DMS114 treated with DMSO at 0.1 percent for 48 hours (cell line): Measurements from ENCODE around the gene CCDC15.

Experiments
- DNase-seq: peaks from one replicate; lab custom pipeline; 2025; ENCODE audit not compliant: unreplicated experiment; lab: John Stamatoyannopoulos, UW

Gene CCDC15

DNA sequence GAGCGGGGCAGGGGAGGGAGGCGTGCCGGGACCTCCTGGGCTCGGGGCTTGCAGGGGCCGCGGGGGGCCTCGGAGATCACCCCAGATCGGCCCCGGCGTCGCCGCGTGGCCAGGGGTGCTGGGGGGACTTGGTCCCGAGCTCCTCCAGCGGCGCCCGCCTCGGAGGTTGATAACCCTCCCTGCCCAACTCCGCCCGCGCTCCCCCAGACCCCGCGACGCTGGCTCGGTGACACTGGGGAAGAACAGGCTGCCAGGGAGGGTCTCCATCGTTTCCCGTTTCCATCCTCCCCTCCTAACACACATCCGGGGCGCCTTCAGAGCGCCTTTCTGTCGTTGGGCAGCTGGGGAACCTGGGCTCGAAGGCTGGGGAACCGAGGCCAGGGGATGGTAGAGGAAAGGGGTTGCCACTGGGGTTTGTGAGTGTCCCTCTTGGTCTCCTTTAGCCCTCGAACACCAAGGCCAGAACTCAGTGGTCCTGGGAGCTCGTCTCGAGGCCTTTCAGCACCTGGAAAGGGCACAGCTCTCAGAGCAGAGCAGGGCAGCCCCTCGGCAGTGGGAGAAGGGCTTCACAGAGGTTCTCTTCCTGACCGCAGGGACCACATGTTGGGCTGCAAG is 109.5 kb downstream of the CCDC15 start:
- no peak for DNase-seq

- DNase-seq: no peak
Measured at GRCh38 chr11:125064070-125064469, 110.1 kb downstream of the CCDC15 start.

DNA sequence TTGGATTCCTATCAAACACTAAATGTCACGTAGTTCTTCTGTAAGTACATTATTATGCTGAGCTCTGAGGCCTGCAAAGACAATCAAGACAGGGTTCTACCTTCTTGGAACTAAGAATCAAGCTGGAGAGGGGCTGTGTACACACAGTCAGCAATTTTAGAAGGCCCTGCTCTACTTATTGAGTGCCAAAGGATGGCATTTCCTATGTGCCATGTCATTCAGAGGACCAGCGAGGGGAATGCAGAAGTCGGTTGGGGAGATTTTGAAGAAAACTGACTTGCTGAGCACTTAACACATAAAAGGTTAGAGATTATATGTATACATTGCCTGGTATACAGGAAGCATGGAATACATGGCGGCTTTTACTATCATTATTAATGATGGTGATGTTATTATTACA is 114.4 kb downstream of the CCDC15 start:
- DNase-seq: no peak

- DNase-seq: no peak
Measured at GRCh38 chr11:125069008-125069407, 115.0 kb downstream of the CCDC15 start.

- DNase-seq: no peak
Measured at GRCh38 chr11:125069796-125070195, 115.8 kb downstream of the CCDC15 start.

DNA sequence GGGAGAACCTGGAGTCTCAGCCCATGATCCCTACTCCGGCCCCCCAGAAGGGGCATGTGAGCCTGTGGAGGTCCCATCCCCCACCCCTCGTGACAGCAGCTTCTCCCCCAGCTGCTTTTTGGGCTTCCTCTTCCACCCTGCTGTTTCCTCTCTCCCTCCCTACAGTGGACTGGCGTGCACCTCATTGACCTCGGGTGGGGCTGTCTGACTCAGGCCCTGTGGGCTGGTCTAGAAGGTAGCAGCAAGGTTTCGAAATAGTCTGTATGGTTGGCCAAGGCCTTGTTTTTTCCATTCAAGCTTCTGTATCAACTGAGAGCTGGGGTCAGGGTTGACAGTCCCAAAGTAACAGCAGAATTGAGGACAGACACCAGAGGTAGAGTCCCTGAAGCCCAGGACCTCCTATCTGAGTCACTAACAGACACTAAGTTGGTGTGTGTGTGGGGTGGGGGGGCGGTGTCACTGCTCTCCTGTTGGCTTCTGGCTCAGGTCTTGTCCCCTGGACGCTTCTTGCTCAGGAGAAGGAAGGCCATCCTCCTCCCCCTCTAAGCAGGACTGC is 116.8 kb downstream of the CCDC15 start:
- DNase-seq: no peak

DNA sequence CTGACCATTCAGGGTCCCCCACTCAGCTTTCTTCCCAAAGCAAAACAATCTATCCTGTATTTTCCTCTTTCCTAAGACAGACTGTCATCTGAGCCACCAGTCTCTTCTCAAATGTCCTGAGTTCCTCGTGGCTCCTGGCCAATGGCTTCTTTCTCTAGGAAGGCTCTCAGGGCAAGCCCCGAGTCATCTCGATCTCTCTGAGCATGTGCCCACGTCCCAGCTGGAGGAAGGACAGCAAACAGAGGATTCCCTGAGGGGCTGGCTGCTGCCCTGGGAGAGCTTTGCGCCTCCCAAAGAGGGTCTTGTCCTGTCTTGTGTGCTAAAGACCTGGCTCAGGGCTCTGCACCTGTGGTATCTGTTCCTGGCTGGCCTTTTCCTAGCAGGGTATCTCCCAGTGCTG is 117.4 kb downstream of the CCDC15 start:
- DNase-seq: no peak

GRCh38 chr11:125071846-125072217 is 117.8 kb downstream of the CCDC15 start:
- no peak for DNase-seq

- no peak for DNase-seq
Measured at GRCh38 chr11:125072218-125072960, 118.4 kb downstream of the CCDC15 start.

- no peak for DNase-seq
Measured at GRCh38 chr11:125072961-125073590, 119.1 kb downstream of the CCDC15 start.

DNA sequence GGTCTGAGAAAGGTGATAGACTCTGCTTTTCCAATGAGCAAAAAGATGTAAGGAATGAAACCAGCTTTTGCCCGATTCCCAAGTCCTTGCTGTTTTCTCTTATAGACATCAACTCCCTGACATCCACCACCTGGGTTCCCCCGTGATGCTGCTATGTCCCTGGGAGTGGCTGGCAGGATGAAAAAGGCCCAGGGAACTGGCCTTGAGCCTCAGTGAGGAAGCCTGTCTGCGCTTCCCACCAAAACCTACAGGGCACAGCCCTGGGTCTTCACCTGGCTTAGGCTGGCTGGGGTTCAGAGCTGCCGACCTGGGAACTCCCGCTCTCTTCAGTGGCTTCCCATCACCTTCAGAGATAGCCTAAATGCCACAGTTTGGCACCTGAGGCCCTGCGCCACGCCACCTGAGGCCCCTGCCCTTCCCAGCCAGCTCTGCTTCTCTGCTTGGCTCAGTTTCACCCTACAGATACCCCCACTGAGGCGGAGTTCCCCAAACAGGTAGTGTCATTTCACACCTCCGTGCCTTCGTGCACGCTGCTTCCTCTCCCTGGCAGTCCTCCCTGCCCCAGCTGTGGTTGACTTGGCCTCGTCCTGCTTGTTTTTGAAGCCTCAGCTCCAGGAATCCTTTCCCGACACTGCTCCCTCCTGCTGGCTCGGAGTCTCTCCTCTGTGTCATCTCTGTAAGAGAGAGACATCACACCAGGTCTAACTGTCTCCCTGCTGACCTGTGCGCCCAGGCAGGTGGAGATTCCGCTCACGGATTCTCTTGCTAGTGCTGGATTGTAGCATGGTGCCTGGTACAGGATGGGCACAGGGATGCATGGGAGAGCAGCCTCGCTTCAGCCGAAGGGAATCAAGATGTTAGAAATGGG is 119.8 kb downstream of the CCDC15 start:
- DNase-seq: no peak

DNA sequence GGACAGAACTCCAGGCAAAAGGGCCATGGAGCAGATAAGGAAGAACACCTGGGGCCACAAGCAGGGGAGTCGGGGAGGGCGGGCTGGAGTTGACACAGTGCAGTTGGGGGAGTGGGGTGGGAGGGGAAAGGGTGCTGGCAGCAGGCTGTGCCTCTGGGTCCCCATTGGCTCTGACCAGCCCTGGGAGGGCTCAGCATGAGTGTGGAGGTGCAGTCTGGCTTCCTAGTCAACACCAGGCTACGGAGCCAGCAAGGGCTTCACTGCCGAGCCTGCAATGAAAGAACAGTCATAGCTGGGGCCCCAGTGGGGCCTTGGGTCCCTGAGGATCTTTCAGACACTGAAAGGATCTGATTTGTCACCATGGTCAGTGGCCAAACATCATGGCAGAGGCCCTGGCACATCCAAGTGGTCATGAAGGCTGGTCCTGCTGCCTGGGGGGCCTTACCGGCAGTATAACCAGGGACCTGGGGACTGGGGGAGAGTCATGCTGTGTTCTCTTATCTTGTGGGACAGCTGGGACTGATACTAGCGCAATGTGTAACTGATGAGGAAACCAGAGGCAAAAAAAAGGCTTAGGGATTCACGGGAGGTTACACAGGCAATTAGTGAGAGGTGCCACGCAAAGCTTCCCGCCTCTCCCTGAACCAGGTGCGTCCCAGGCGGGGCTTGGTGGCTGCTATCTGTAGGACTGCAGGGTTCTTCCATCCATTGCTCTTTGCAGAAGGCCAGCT is 120.7 kb downstream of the CCDC15 start:
- no peak for DNase-seq

DNA sequence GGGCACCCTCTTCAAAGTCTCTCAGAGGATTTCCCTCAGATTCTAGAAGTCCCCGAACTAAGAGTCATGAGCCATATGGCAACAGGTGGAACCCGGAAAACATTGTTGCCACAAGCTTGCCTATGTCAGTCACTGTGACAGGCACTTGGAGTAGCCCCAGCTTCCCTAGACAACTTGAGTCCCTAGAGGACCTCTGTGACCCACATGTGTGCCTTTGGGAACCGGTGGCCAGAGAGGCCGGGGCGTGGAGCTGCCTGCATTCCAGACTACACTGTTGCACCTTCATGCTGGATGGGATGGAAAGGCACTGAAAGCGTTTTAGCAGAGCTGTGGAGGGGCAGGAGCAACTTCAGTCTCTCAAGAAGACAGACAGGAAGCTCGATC is 121.2 kb downstream of the CCDC15 start:
- DNase-seq: no peak

DNA sequence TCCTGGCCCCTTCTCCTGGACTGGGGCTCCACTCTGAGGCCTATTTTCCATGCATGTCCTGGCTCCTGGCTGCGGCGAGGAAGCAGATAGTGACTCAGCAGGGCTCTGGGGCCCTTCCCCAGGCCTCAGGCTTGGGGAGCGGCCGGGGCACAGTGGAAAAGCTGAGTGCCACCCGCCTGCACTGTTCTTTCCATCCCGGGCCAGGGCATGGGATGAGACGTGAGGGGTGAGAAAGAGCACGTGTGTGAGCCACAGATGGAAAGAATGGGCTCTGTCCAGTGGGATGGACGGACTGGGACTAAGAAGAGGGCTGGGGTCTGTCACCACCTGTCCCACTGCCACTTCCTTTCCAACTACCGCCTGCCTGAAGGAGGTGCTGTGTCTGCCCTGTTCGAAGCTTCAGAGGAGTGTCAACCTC is 121.9 kb downstream of the CCDC15 start:
- no peak for DNase-seq

GRCh38 chr11:125076378-125076945 is 122.5 kb downstream of the CCDC15 start:
- DNase-seq: no peak

GRCh38 chr11:125078016-125078415 is 124.0 kb downstream of the CCDC15 start:
- no peak for DNase-seq

- no peak for DNase-seq
Measured at GRCh38 chr11:125078516-125079140, 124.6 kb downstream of the CCDC15 start.

DNA sequence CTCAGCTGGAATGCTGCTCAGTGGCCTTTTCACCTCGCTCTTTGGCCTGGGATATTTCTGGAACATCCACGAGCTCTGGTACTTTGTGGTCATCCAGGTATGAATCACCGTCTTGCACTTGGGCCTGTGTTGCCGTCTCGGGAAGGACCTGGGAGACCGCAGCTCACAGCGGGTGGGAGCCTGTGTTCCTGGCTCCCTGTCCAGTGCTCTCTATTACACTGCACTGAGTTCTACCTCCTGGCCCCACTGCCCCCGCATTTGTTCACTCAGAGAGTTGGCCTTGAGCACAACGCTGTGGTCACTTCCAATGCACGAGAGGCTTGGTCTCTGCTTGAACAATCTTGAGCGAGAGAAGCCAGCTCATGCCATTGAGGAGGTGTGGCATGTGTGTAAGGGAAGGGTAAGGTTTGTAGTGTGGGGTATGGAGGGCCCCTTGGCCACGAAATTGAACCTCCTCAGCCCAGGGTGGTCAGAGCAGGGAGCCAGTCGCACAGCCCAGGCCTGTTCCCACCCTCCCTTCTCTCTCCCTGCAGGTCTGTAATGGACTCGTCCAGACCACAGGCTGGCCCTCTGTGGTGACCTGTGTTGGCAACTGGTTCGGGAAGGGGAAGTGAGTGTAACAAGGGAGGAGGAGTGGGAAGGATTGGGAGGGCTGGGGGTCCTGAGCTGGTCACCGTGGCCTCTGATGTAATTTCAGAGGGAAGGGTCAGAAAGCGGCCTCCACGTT is 125.3 kb downstream of the CCDC15 start:
- DNase-seq: no peak

- DNase-seq: no peak
Measured at GRCh38 chr11:125079878-125080530, 126.0 kb downstream of the CCDC15 start.
